Measurements from ENCODE around the gene EIF4E.
"Not testable (repeated sequence)": the region's sequence is repeated elsewhere in the genome, so short reads cannot be mapped to it uniquely, and the experiment has no call there.

The EIF4E gene

GRCh38 chr4:98946359-98946758, 17.4 kb upstream of the EIF4E start:
- no peak for TF ChIP-seq CTCF (IDR thresholded peaks at IDR 0.05; ENCODE audit: low read depth, low read length)

GRCh38 chr4:98945297-98945850, 16.4 kb upstream of the EIF4E start:
- H3K4me3 ChIP-seq (ENCODE audit: low read depth, low read length) = no peak overlapping the region
- no peak for TF ChIP-seq CTCF (IDR thresholded peaks at IDR 0.05; ENCODE audit: low read depth, low read length)

More at GRCh38 chr4:98946359-98946758, 17.4 kb upstream of the EIF4E start:
- no peak overlapping the region for H3K4me3 ChIP-seq (ENCODE audit: low read depth, low read length)

- H3K4me3 ChIP-seq (ENCODE audit: low read depth, low read length) = no peak overlapping the region
- TF ChIP-seq CTCF (IDR thresholded peaks at IDR 0.05; ENCODE audit: low read depth, low read length) = peak; percentile 46
Observed at GRCh38 chr4:98939892-98940298, 11.0 kb upstream of the EIF4E start.

- no peak overlapping the region for H3K4me3 ChIP-seq (ENCODE audit: low read depth, low read length)
- TF ChIP-seq CTCF (IDR thresholded peaks at IDR 0.05; ENCODE audit: low read depth, low read length) = no peak
Observed at GRCh38 chr4:98939438-98939837, 10.5 kb upstream of the EIF4E start.

- no peak for TF ChIP-seq CTCF (IDR thresholded peaks at IDR 0.05; ENCODE audit: low read depth, low read length)
- no peak overlapping the region for H3K4me3 ChIP-seq (ENCODE audit: low read depth, low read length)
Observed at GRCh38 chr4:98937986-98938720, 9.2 kb upstream of the EIF4E start.

- no peak overlapping the region for H3K4me3 ChIP-seq (ENCODE audit: low read depth, low read length)
- TF ChIP-seq CTCF (IDR thresholded peaks at IDR 0.05; ENCODE audit: low read depth, low read length) = no peak
Observed at GRCh38 chr4:98935633-98936032, 6.7 kb upstream of the EIF4E start.

GRCh38 chr4:98934851-98935250, 5.9 kb upstream of the EIF4E start:
- not testable (repeated sequence) for H3K4me3 ChIP-seq (ENCODE audit: low read depth, low read length)
